Hematopoietic multipotent progenitor cell treated with erythropoietin and hydrocortisone succinate and interleukin-3 and kit ligand, for 17 days (in vitro differentiated cells): ENCODE data around the gene PAGR1.
"Not testable (repeated sequence)": the region's sequence is repeated elsewhere in the genome, so short reads cannot be mapped to it uniquely, and the experiment has no call there.

Source experiments
- DNase-seq: peaks from one replicate; pipeline ENCODE4 v3.0.0-alpha.2; 2015; ENCODE audit warnings: low spot score

Gene PAGR1

GRCh38 chr16:29868396-29869009 is 52.6 kb downstream of the PAGR1 start:
- peak; percentile 22 for DNase-seq

DNA sequence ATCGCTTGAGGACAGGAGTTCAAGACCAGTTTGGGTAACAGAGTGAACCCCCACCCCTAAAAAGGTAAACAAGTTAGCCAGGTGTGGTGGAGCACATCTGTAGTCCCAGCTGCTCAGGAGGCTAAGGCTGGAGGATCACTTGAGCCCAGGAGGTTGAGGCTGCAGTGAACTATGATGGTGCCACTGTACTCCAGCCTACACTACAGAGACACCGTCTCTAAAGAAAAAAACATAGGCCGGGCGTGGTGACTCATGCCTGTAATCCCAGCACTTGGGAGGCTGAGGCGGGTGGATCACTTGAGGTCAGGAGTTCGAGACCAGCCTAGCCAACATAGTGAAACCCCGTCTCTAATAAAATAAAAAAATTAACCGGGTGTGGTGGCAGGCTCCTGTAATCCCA is 53.1 kb downstream of the PAGR1 start:
- not testable (repeated sequence) for DNase-seq
